PC-3 (cell line): ENCODE data around the gene SHMT1. TPM values are rescaled to one million over a fixed set of nuclear protein-coding genes. Genes with fewer than 3 reads are reported as not detected.
"Not testable (repeated sequence)": the region's sequence is repeated elsewhere in the genome, so short reads cannot be mapped to it uniquely, and the experiment has no call there.

Source experiments
- ATAC-seq: fragments of 200-7000 bp; cut with Tn5 transposase; 2 replicates; pipeline ENCODE4 v1.9.1; 2020; ENCODE audit warnings: mild to moderate bottlenecking, moderate library complexity
- BruUV-seq: library from RNA; stranded (reverse); fragments of 400-500 nt; replicated peaks from 2 replicates; lab custom pipeline; 2021; lab: Mats Ljungman, UMichigan
- CTCF ChIA-PET: fragments of 300-600 bp; sonication (Branson Sonifier 250); formaldehyde crosslinking; loops from one replicate; lab custom pipeline; 2022; ENCODE audit warnings: antibody characterized with exemption; lab: Charles Lee
- POLR2A ChIA-PET: fragments of 300-600 bp; sonication (Branson Sonifier 250); formaldehyde crosslinking; loops from one replicate; lab custom pipeline; 2022; ENCODE audit warnings: antibody characterized with exemption; ENCODE audit not compliant: unreplicated experiment; lab: Charles Lee
- DNase-seq: peaks from one replicate; pipeline ENCODE4 v3.0.0-alpha.2; 2015
- H2AFZ ChIP-seq: fragments of 300-600 bp; sonication (generic); 2 replicates; pipeline ENCODE4 v1.6.0; 2016; ENCODE audit warnings: antibody characterized with exemption, low read length
- H3F3A ChIP-seq: fragments of 300-600 bp; sonication (generic); one replicate; pipeline ENCODE4 v1.6.0; 2017; ENCODE audit warnings: antibody characterized with exemption, low read length, control low read depth, mild to moderate bottlenecking; ENCODE audit not compliant: unreplicated experiment
- H3K27ac ChIP-seq: fragments of 300-600 bp; sonication (generic); 2 replicates; pipeline ENCODE4 v1.5.1; 2016; ENCODE audit warnings: mild to moderate bottlenecking, low read length
- H3K27me3 ChIP-seq: fragments of 300-600 bp; sonication (generic); 2 replicates; pipeline ENCODE4 v1.6.1; 2016; ENCODE audit warnings: low read length, mixed read lengths
- H3K36me3 ChIP-seq: fragments of 300-600 bp; sonication (generic); 2 replicates; pipeline ENCODE4 v1.6.1; 2016; ENCODE audit warnings: low read depth, mixed run types, low read length, mixed read lengths
- H3K4me1 ChIP-seq: fragments of 300-600 bp; sonication (generic); 2 replicates; pipeline ENCODE4 v1.5.1; 2016; ENCODE audit warnings: low read length; ENCODE audit not compliant: insufficient read depth
- H3K4me2 ChIP-seq: fragments of 300-600 bp; sonication (generic); 2 replicates; pipeline ENCODE4 v1.6.0; 2016; ENCODE audit warnings: low read length
- H3K4me3 ChIP-seq: fragments of 300-600 bp; sonication (generic); 2 replicates; pipeline ENCODE4 v1.5.1; 2016; ENCODE audit warnings: mild to moderate bottlenecking, low read length, mixed read lengths
- H3K79me2 ChIP-seq: fragments of 300-600 bp; sonication (generic); 2 replicates; pipeline ENCODE4 v1.6.1; 2017; ENCODE audit warnings: low read length, mixed read lengths
- H3K9ac ChIP-seq: fragments of 300-600 bp; sonication (generic); 2 replicates; pipeline ENCODE4 v1.6.0; 2016; ENCODE audit warnings: mild to moderate bottlenecking, low read length
- H3K9me2 ChIP-seq: fragments of 300-600 bp; sonication (generic); replicated peaks from 2 replicates; pipeline ENCODE4 v1.6.1; 2016; ENCODE audit warnings: mixed run types, low read length, mixed read lengths
- H3K9me3 ChIP-seq: fragments of 300-600 bp; sonication (generic); 2 replicates; pipeline ENCODE4 v1.6.1; 2016; ENCODE audit warnings: low read length, mixed read lengths
- H4K20me1 ChIP-seq: fragments of 300-600 bp; sonication (generic); 2 replicates; pipeline ENCODE4 v1.6.1; 2016; ENCODE audit warnings: low read length, mixed read lengths
- EZH2 ChIP-seq: fragments of 300-600 bp; sonication (generic); IDR thresholded peaks from one replicate; pipeline ENCODE4 v1.6.1; 2017; ENCODE audit warnings: antibody characterized with exemption, mild to moderate bottlenecking, low read length; ENCODE audit not compliant: unreplicated experiment
- EZH2phosphoT487 ChIP-seq: fragments of 300-600 bp; sonication (generic); IDR thresholded peaks from 2 replicates; pipeline ENCODE4 v1.6.1; 2018; ENCODE audit warnings: mild to moderate bottlenecking, antibody characterized with exemption, low read length, borderline replicate concordance
- intact Hi-C: fragments of 100-400 bp; cut with micrococcal nuclease; formaldehyde crosslinking; loops from 2 replicates; pipeline ENCODE4 v1.9.0; 2023
- total RNA-seq: library from RNA; depleted of rRNA; stranded (reverse); fragments of >200 nt; gene quantifications from 2 replicates; pipeline ENCODE4 v1.2.3, GENCODE V29; 2014
- TF ChIP-seq, protein P1 (sequence below): fragments of 300-600 bp; sonication (generic); conservative IDR thresholded peaks from 2 replicates; pipeline ENCODE4 v1.5.1; 2017; ENCODE audit warnings: antibody characterized with exemption, low read depth, mild to moderate bottlenecking, low read length

SHMT1 gene
- total RNA-seq, 1 experiment from 2014 or later = 61.5 TPM

DNA sequence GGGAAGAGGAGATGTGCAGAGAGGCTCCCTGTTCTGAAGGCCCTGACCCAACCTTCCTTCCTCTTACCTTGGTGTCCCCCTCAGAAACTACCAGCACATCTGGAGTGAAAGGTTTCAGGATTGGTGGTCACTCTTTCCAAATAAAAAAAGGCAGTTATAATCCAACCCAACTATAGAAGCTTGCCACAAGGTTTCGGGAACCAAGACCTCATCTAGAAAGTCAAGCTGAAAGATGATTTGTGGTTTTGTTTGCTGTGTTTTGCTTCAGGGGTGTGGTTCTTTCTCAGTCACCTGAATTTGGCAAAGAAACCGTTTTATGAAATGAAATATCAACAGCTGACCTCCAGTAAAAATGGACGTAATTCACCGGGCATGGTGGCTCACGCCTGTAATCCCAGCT lies 19.3 kb downstream of the SHMT1 start:
- Histone ChIP-seq H3K4me2 (no peak overlapping the region), H3K27me3 (no peaks in the 10 kb centered on the region), H3K9me3 (no peaks in the 10 kb centered on the region), H4K20me1 (no peaks in the 10 kb centered on the region), H2AFZ (no peak overlapping the region), H3F3A (no peaks in the 10 kb centered on the region), H3K4me1 (no peaks in the 10 kb centered on the region), H3K4me3 (no peak overlapping the region), H3K27ac (no peak overlapping the region), H3K9ac (no peak overlapping the region), H3K79me2 (no peaks in the 10 kb centered on the region), H3K9me2 (no peaks in the 10 kb centered on the region), H3K36me3 (peaks cover 50% of the 10 kb centered on the region)
- ATAC-seq (no peak), DNase-seq (no peak)
- no TSS peak for BruUV-seq
- intact Hi-C loops = no loop called here
- ChIA-PET CTCF (no interaction called here), POLR2A (no interaction called here)
- no peak for TF ChIP-seq EZH2
- no peak for TF ChIP-seq EZH2phosphoT487
- TF ChIP-seq, protein P1, sequence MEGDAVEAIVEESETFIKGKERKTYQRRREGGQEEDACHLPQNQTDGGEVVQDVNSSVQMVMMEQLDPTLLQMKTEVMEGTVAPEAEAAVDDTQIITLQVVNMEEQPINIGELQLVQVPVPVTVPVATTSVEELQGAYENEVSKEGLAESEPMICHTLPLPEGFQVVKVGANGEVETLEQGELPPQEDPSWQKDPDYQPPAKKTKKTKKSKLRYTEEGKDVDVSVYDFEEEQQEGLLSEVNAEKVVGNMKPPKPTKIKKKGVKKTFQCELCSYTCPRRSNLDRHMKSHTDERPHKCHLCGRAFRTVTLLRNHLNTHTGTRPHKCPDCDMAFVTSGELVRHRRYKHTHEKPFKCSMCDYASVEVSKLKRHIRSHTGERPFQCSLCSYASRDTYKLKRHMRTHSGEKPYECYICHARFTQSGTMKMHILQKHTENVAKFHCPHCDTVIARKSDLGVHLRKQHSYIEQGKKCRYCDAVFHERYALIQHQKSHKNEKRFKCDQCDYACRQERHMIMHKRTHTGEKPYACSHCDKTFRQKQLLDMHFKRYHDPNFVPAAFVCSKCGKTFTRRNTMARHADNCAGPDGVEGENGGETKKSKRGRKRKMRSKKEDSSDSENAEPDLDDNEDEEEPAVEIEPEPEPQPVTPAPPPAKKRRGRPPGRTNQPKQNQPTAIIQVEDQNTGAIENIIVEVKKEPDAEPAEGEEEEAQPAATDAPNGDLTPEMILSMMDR = no peak

DNA sequence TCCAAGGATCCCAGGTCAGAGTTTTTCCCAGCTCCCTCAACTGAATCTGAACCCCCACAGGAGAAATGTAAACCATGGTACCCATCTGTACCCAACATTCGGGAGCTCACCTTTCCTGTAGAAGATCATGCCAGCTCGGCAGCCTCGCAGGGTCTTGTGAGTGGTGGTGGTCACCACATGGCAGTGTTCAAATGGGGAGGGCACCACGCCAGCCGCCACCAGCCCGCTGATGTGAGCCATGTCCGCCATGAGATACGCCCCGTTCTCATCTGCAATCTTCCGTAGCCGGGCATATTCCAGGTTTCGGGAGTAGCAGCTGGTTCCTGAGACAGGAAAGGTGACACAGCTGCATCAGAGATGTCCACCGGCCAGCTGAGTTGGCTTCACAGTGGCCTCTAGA lies 23.4 kb downstream of the SHMT1 start:
- ATAC-seq (no peak), DNase-seq (no peak)
- Histone ChIP-seq H4K20me1 (no peaks in the 10 kb centered on the region), H3K79me2 (no peaks in the 10 kb centered on the region), H3F3A (no peaks in the 10 kb centered on the region), H3K4me1 (no peaks in the 10 kb centered on the region), H3K9me2 (no peaks in the 10 kb centered on the region), H3K9me3 (no peaks in the 10 kb centered on the region), H3K4me3 (no peak overlapping the region), H3K36me3 (peaks cover 35% of the 10 kb centered on the region), H3K4me2 (no peak overlapping the region), H3K27me3 (no peaks in the 10 kb centered on the region), H2AFZ (no peak overlapping the region), H3K27ac (no peak overlapping the region), H3K9ac (no peak overlapping the region)
- no TSS peak for BruUV-seq
- POLR2A ChIA-PET = no interaction called here
- intact Hi-C loops = no loop called here
- CTCF ChIA-PET = no interaction called here
- TF ChIP-seq, protein P1 = no peak
- no peak for TF ChIP-seq EZH2
- no peak for TF ChIP-seq EZH2phosphoT487

DNA sequence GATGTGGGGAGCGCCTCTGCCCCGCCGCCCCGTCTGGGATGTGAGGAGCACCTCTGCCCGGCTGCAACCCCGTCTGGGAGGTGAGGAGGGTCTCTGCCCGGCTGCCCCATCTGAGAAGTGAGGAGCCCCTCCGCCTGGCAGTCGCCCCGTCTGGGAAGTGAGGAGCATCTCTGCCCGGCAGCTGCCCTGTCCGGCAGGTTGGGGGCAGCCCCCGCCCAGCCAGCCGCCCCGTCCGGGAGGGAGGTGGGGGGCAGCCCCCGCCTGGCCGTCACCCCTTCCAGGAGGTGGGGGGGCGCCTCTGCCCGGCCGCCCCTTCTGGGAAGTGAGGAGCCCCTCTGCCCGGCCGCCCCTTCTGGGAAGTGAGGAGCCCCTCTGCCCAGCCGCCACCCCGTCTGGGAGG lies 25.2 kb downstream of the SHMT1 start:
- H3K9me2 ChIP-seq, H2AFZ ChIP-seq, H3K79me2 ChIP-seq, H3K4me1 ChIP-seq, H3K4me2 ChIP-seq, CTCF ChIA-PET, H3F3A ChIP-seq, H3K9ac ChIP-seq, H3K4me3 ChIP-seq, H4K20me1 ChIP-seq, H3K27ac ChIP-seq, H3K27me3 ChIP-seq, BruUV-seq, ATAC-seq, DNase-seq, H3K9me3 ChIP-seq, intact Hi-C loops, POLR2A ChIA-PET: not testable (repeated sequence)
- peaks cover 40% of the 10 kb centered on the region for H3K36me3 ChIP-seq
